ENCODE measurements around the gene RACGAP1.

The RACGAP1 gene

DNA sequence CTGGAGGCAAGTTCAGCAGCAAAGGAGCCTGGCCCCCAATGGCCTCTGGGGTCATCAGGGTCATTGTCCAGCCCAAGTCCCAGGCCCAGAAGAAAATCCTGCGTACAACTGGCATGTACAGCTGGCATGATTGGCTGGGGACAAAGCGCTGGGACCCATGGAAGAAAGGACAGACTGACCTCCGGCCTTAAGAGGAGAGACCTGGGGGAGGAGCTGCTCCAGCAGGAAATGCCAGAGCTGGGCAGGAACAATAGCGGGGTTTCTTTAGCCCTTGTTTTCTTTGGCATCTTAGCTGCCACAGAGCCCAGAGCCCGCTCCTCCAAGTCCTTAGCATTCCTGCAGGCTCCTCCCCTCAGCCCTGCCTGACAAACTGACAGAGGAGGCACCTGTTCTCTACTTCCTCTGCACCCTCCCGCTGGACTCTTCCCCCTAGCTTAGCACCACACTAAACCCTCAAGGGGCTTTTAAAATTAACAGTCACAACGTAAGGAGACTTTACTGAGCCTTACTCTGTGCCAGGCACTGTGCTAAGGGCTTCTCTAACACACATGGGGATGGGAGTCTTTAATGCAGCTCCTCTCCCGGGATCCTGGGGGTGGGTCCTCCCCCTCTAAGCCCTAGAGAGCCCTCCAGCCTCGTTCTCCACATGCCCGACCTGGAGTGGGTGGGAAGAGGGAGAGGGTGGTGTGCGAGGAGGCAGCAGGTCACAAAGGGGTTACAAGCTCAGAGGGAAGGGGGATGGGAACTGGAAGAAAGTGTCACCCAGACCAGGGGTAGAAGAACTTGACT is 65.4 kb downstream of the RACGAP1 start:
- TF ChIP-seq GATA2 (IDR thresholded peaks at IDR 0.05; ENCODE audit: low read depth, low read length): no peak
- no peak for TF ChIP-seq GATA3 (IDR thresholded peaks at IDR 0.05; ENCODE audit: low read depth, low read length)

DNA sequence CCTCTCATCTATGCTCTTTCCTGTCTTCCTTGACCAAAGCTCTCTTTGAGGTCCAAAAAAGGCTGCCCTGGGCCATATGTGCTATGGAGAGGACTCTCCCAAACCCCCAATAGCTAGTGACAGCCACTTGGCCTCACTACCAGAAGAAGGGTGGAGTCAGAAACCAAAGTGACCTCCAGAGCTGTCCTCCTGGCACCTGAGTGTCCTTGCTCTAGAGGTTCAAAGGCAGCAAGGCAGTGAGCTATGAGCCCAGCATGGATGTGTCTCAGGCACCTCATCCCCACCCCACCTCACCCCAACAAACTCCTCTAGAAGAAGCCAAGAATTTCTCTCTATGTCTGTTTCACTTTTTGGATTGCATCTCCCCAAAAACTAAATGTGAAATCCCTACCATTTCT is 67.7 kb downstream of the RACGAP1 start:
- TF ChIP-seq GATA2 (IDR thresholded peaks at IDR 0.05; ENCODE audit: low read depth, low read length): no peak
- TF ChIP-seq GATA3 (IDR thresholded peaks at IDR 0.05; ENCODE audit: low read depth, low read length): no peak

DNA sequence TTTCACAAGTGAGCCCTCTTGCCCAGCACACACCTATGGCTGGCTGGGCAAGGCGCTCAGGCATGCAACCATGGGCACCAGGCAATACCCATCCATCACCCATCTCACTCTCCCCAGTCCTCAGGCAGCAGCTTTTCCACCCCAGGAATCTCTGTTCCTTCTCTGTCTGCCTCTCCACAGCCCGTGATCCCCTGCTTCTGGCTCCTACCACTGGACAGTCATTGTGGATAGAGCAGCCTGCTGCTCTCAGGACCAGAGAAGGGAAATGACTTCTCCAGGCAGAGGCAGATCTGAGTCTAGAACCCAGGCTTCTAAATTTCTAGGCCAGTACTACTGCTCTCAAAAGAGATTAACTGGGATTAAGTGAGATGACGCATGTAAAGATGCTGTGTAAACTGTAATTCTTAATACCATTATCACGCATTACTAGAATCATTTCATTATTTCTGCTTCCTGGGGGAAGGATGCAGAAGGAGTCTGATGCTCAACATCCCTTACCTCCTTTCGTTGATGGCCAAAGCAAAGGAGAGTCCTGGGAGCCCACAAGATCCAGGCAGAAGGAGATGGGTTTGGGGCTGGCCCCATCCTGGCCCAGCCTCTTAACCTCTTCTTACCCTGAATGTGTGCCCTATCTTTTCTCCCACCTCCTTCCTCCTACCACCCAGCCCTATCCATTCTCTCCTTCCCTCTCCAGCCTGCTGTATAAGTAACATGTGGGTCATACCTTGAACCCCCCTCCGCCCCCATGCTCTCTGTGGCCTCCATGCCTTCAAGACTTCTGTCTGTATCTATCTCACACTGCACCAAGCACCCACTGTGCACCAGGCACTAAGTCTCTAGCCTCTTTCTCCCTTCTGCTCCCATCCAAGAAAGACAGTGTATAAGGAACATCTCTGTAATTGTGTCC is 68.4 kb downstream of the RACGAP1 start:
- TF ChIP-seq GATA2 (IDR thresholded peaks at IDR 0.05; ENCODE audit: low read depth, low read length) (no peak), GATA3 (IDR thresholded peaks at IDR 0.05; ENCODE audit: low read depth, low read length) (no peak)

DNA sequence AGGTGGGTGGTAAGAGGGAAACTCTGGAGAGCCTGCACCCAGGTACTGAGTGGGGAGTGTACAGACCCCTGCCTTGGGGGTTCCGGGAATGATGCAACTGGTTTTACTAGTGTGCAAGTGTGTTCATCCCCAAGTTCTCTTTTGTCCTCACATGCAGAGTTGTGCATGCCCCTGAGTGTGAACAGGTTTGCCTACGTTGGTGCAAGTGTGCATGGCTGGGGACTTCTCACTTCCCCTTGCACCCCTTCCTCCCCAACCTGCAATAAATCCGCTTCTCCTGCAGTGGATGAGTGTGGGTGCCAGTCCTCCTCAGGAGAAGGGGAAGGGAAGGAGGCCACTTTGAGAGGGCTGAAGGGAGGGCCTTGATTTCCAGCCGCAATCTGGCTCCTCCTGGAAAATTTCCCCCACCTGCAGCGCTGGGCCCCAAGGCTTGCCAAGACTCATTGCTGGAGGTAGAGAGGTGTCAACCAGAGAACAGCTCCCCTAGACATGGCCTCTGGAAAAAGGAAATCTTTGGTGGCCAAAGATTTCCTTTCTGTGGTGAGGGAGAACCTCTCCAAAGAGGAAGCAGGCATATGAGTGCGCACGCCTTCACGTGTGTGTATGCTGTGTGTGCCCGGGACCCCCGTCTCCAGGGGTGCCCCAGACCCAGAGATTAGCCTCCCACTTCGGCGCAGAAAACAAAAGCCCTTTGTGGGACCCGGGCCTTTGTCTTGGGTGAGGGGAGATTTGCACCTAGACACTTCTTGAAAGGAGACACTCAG is 69.2 kb downstream of the RACGAP1 start:
- TF ChIP-seq GATA3 (IDR thresholded peaks at IDR 0.05; ENCODE audit: low read depth, low read length): no peak
- no peak for TF ChIP-seq GATA2 (IDR thresholded peaks at IDR 0.05; ENCODE audit: low read depth, low read length)

- TF ChIP-seq GATA2 (IDR thresholded peaks at IDR 0.05; ENCODE audit: low read depth, low read length): no peak
- TF ChIP-seq GATA3 (IDR thresholded peaks at IDR 0.05; ENCODE audit: low read depth, low read length): no peak
Observed at GRCh38 chr12:49954863-49955830, 70.1 kb downstream of the RACGAP1 start.

- TF ChIP-seq GATA2 (IDR thresholded peaks at IDR 0.05; ENCODE audit: low read depth, low read length) (no peak), GATA3 (IDR thresholded peaks at IDR 0.05; ENCODE audit: low read depth, low read length) (no peak)
Observed at GRCh38 chr12:49953961-49954846, 71.1 kb downstream of the RACGAP1 start.

GRCh38 chr12:49953151-49953550 is 72.1 kb downstream of the RACGAP1 start:
- TF ChIP-seq GATA2 (IDR thresholded peaks at IDR 0.05; ENCODE audit: low read depth, low read length): no peak
- no peak for TF ChIP-seq GATA3 (IDR thresholded peaks at IDR 0.05; ENCODE audit: low read depth, low read length)

GRCh38 chr12:49952391-49953055 is 72.8 kb downstream of the RACGAP1 start:
- no peak for TF ChIP-seq GATA3 (IDR thresholded peaks at IDR 0.05; ENCODE audit: low read depth, low read length)
- TF ChIP-seq GATA2 (IDR thresholded peaks at IDR 0.05; ENCODE audit: low read depth, low read length): no peak

DNA sequence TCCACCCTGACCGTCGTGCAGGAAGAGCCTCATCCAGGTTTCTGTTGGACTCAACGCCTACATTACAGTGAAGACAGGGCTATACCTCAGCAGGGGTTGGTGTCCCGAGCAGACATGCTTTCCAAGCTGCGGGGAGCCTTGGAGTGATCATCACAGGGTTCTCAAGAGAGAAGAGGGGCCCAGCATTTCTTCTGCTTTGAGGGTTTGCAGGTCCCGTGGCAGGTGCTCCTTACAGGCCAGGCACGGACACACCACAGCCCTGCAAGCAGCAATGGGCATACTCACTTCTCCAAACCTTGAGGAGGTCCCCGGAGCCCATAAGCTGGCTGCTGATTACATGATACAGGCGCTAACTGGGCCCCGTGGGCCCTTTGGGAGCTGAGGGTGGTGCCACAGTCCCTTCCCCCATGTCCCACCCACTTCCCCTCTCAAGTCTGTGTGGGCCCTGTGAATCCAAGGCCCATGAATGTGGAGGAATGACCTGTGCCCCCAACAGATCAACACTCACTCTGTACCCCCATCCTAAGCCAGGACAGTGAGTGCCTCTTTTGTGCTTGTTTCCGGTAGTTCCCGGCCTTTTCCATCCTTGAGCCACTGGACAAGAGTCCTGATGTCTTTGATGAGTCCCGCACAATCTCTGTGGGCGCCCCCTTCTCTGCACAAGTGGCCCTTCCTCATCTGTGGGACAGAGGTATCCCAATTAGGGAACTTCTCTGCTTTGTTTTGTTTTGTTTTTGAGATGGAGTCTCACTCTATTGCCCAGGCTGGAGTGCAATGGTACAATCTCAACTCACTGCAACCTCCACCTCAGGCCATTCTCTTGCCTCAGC is 73.7 kb downstream of the RACGAP1 start:
- TF ChIP-seq GATA3 (IDR thresholded peaks at IDR 0.05; ENCODE audit: low read depth, low read length): no peak
- no peak for TF ChIP-seq GATA2 (IDR thresholded peaks at IDR 0.05; ENCODE audit: low read depth, low read length)

DNA sequence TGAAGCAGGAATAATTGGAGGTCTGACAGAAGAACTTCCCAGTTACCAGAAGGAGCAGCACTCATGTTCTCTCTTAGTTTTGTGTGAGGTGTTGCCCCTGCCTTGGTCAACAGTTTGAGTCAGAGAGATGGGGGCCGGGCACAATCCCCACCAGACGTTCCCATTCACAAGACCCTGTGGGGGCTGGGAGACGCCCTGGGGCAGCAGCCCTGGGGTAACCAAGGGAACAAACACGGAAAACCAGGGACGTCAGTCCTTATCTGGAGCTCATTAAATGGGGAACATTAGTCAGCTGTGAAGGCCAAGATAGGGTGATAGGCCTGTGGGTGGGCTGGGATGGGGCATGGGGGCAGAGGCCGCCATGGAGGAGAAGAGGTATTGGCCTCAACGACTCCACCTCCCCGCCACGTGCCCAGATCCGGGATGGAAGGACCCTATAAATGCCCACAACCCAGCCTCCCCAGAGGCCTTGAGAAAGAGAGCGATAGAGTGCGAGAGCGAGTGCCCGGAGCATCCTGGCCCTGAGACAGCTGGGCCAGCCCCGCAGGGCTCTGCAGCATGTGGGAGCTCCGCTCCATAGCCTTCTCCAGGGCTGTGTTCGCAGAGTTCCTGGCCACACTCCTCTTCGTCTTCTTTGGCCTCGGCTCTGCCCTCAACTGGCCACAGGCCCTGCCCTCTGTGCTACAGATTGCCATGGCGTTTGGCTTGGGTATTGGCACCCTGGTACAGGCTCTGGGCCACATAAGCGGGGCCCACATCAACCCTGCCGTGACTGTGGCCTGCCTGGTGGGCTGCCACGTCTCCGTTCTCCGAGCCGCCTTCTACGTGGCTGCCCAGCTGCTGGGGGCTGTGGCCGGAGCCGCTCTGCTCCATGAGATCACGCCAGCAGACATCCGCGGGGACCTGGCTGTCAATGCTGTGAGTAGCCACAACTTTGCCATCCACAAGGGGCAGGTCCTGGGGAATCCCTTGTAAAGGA is 74.7 kb downstream of the RACGAP1 start, which contains the start of gene AQP2:
AQP2 (plus strand) TSS at position 465 of the 979 bp plus-strand sequence; CDS start at position 559, 94 bp downstream.
- TF ChIP-seq GATA3 (IDR thresholded peaks at IDR 0.05; ENCODE audit: low read depth, low read length) (no peak), GATA2 (IDR thresholded peaks at IDR 0.05; ENCODE audit: low read depth, low read length) (peak; percentile 50)

Data from SH-SY5Y (cell line).